Measurements from ENCODE around the gene BAIAP2.

DNA sequence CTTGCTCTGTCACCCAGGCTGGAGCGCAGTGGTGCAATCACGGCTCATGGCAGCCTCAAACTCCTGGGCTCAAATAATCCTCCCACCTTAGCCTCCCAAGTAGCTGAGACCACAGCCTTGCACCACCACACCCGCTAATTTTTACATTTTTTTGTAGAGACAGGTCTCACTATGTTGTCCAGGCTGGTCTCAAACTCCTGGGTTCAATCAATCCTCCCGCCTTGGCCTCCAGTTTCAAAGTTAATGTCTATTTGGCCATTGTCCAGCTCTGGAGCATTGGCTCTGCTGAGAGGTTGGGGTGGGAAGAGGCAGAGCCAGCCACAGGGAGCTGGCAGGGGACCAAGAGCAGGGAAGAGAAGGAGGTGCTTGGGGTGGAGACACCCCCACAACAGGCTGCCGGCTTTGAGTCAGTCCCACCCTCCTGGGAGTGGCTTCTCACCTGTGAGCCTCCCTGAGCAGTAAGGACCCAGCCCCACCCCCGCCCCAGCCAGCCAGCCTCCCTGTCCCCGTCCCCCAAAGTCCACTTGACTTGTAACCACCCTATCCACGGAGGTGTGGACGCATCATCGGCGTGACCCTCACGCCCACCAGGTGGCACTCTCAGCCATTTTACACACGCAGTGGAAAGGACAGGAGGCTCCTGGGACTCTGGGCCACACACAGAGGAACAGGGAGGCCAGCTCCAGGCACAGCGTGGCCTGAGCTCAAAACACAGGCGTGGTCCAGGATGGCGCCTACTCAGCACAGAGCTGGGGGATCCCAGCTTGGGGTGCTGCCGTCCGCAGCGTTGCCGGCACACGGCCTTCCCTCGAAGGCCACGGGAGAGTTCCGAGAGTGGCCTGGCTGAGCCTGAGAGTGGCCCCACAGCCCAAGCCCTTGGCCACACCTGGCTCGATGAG, 107.6 kb downstream of the BAIAP2 start:
- TF ChIP-seq, protein P1, sequence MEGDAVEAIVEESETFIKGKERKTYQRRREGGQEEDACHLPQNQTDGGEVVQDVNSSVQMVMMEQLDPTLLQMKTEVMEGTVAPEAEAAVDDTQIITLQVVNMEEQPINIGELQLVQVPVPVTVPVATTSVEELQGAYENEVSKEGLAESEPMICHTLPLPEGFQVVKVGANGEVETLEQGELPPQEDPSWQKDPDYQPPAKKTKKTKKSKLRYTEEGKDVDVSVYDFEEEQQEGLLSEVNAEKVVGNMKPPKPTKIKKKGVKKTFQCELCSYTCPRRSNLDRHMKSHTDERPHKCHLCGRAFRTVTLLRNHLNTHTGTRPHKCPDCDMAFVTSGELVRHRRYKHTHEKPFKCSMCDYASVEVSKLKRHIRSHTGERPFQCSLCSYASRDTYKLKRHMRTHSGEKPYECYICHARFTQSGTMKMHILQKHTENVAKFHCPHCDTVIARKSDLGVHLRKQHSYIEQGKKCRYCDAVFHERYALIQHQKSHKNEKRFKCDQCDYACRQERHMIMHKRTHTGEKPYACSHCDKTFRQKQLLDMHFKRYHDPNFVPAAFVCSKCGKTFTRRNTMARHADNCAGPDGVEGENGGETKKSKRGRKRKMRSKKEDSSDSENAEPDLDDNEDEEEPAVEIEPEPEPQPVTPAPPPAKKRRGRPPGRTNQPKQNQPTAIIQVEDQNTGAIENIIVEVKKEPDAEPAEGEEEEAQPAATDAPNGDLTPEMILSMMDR (IDR thresholded peaks at IDR 0.05), result peak; percentile 73
- TF ChIP-seq EZH2 (IDR thresholded peaks at IDR 0.05; ENCODE audit: borderline replicate concordance, insufficient read depth, low read depth, low read length, poor library complexity, severe bottlenecking), result no peak
